Endometrium (tissue), 2 donors: ENCODE results near the gene CXXC5.

Experiments used
- FAIRE-seq: peaks from 2 replicates; lab custom pipeline; 2012; peaks lifted over from hg19 to GRCh38; lab: Jason Lieb, UNC
- donor health status: control.
- donor health status: control.

Gene CXXC5

DNA sequence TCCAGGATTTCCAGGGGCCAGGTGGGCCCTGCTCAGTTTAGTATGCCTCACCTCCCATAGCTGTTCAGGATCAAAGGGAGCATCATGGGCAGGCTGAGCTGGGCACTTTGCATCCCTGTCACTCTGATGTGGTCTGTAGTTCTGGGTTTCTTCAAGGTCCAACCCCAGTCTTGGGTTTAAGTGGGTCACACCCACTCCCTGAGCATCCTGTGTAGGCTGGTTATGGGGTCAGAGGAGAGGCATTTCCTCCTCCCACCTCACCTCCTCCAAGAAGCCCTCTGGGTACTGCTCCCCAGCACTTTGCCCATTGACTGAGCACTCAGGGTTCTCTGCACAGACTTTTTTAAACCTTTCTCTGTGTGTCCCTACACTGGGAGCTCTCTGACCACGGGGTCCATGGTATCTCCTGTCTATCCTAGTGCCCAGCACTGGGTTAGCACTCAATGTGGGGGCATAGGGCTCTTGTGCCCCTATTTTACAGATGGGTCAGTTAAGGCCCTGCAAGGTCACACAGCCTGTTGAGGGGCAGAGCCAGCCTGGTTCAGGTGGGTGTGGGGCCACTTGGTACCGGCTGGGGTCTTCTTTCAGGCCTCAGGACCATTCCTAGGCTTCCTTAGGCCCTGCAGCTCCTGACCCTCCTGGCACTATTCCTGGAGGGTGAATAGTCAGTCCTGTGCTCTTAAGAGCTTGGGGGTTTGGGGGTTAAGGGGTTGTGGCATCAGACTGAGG lies 19.0 kb downstream of the CXXC5 start:
- no peak for FAIRE-seq

DNA sequence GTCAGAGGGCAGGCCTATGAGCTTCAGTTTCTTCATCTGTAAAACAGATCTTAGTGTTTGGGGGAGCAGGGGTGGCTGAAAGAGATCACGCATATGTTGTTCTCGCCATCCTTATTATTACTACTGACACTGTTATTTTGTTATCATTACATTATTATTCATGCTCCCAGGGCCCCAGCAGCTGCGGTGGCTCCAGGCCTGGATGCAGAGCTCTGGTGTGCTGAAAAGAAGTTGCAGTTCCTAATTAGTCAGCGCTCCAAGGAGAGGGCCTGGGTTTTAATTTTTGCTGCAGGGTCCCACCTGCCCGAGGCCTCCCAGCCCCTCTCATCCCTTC lies 19.5 kb downstream of the CXXC5 start:
- FAIRE-seq: no peak

DNA sequence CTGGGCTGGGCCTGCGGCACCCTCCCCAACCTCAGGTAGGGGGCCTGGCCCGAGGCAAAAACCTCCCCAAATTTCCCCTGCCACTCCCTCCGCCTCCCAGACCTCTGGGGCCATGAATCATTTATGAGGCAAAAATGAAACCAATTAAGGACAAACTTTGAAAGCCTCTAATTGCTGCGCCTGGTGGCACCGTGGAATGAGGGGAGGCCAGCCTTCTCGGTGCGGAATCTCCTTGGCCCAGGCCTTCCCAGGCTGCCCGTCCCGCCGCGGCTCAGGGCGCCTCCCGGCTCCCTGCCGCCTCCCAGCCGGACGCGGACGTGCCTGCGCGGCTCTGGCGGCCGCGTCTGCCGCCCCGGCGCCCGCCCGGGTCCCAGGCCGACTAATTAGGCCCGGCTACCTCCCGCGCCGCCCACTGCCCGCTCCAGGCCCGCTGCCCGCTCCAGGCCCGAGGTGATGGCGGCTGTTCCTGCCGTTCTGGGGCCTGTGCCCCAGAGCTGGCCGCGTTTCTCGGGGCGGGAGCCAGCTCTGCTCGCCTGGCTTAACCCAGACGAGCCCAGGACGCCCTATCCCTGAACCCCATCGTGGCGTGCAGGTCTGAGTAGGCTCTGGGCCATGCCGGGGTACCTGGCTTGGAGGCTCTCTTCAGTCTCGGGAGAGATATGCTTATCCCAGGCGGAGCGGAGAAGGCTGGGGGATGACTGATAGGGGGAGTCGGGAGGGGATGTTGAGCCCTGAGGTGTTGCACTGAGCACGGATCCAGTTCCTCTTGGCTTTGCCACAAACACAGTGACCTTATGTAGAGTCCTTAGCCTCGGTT lies 20.1 kb downstream of the CXXC5 start:
- no peak for FAIRE-seq

DNA sequence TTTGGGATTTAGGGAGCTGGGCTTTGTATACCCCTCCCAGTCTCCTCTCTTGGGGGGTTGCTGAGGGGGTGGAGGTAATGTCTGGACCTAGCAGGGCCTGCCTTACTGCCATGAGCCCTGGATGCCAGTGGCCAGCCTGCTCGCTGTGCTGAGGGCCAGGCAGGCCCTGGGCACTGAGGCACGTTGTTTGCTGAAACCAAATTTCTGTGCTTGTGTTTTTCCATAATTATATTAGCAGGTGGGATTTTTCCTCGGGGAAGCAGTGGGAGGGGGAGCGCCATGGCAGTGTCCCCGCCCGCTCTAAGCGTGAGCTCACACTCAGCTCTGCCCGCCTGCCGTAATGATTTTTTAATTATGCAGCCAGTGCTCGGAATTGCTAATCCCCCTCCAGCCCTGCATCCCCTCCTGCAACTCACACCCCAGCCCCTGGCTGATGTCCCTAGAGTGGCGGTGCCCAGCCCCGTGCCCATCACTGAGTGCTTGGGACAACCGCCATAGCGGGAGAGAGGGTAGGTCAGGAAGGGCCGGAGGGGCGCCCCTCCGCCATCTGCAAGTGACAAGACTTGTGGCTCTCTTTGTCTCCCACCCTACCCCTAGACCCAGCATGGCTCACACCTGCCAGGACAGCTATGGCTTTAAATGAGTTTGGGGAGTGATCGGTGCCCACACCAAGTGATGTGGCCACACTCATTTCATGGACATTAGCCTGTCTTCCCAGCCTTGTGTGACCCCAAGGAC lies 20.9 kb downstream of the CXXC5 start:
- no peak for FAIRE-seq

DNA sequence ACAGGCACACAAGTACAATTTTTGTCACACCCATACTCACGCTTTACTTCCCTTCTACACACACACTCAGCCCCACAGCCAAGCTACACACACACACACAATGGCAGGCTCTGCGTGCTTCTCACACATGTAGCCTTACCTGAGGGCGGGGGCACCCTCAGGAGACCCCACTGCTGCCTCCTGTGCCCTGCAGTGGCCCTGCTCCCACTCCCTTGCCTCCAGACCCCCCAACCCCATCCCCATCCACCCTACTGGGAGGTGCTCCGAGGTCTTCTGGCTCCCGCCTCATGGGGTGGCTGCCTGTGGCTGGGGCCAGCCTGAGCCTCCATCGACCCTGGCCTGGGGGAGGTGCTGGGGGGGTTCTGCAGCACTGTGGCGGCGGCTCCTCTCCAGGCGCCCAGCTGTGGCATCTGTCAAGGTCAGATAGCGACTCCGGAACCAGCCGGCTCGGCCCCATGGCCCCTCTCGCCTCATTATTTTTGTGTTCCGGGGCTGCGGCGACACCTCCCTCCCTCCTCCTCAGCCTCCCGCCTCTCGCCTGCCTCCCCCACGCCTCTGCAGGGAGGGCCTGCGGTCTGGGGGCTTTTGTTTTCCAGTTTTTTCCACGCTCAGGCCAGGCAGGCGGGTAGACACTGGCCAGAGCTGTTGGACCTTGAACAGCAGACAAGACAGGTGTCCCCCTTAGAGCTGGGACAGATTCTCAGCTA lies 21.7 kb downstream of the CXXC5 start:
- FAIRE-seq: no peak

DNA sequence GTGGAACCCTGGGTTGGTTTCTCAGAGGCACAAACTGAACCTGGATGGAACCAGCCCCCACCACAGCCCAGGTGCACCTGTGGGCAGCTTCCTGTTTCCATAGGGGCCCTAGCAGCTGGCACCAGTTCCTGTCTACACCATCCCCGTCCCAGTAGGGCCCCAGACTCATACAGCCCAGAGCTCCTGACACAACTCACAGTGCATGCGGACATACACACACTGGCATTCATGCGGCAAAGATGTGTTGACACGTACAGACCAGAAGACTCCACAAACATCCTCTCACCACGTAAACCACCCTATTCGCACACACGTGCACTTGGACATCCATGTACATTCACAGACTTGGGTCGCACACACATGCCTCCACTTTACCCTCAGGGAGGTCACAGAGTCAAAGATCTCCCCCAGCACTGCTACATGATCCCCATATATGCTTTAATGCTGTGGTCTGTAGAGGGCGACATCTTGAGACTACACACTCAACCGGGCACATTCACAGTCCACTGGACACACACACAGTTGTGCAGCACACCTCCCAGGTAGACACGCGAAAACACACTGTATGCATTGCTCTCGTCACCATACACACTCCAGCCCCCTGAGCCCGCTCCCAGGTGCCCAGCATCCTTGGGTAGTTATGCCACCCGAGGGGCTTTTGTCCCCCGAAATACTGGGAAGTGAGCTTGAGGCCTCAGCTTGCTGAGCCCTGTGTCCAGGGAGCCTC lies 22.4 kb downstream of the CXXC5 start:
- no peak for FAIRE-seq

DNA sequence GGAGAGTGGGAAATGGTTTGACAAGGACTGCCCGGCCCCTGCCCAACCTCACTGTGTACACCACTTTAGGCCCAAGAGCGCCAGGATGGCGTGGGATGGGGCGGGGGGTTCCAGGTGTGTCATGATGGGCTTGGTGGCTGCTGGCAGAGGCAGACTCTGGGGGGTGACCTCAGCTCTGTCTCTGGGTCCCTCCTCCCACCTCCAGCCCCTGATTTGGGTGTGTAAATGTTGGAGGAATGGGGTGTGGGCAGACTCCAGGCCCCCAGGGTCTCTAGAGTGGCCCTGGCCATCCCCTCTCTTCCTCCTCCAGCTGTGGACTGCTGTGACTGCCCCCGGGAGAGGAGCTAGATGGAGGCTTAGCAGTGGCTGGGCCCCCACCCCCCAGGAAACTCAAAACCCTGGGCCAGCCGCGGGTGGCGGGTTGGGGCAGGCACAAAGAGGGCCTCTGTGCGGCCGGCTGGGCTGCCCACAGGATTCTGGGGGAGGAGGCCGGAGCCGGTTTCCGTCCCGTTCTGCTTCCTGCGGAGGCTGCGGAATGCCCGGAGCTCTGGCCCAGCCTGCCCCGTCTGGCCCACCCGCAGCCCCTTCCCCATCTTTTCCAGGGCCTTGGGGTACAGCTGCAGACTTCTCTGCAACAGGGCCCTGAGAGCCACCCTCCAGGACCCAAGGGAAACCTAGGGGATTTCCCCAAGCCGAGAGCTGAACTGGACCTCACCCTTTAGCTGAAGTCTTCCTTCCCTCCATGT lies 23.1 kb downstream of the CXXC5 start:
- FAIRE-seq: no peak

DNA sequence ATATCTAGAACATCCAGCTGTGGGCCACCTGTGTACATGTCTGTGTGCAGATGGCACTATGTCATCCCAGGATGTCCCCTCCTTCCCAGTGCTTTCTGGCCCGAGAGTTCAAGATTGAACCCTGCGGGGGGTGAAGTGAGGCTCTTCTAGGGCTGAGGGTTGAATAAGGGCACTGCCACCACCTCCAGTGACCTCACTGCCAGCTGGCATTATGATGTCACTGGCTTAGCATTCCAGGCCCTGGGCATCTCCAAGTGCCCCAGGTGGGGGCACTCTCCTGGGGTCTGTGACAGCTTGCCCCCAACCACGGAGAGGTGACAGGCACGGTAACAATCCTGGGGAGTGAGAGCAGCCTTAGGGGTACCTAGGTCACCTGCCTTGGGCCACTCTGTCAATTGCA lies 27.1 kb downstream of the CXXC5 start:
- FAIRE-seq: no peak

DNA sequence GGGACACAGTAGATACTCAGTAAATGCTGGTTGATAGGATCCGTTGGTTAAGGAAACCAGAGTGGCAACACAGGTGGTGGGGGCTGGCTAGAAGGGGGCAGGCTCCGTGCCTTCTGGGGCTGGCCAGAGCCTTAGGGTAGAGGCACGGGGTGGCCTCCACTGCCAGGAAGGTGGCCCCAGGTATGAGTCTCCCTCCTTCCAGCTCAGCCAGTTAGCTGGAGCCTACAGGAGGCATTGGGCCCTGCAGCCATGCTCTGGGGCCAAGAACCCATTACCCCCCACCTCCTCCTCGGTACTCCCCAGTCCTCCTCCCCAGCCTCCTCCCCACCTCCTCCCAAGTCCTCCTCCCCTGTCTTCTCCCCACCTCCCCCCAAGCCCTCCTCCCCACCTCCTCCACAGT lies 27.7 kb downstream of the CXXC5 start:
- FAIRE-seq: no peak

DNA sequence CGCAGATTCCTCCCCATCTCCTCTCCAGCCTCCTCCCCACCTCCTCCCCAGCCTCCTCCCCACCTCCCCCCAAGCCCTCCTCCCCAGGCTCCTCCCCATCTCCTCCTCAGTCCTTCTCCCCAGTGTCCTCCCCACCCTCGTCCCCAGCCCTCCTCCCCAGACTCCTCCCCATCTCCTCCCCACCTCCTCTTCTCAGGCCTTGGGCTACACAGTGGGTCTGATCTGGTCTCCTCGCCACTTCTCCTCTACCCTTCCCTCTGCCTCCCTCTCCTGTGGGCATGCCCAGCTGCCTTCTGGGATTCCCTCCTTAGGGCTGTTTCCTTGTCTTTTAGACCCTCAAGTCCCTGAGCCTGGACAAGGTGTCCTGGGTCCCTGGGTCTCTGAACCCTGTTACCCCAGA lies 28.3 kb downstream of the CXXC5 start:
- FAIRE-seq: no peak

DNA sequence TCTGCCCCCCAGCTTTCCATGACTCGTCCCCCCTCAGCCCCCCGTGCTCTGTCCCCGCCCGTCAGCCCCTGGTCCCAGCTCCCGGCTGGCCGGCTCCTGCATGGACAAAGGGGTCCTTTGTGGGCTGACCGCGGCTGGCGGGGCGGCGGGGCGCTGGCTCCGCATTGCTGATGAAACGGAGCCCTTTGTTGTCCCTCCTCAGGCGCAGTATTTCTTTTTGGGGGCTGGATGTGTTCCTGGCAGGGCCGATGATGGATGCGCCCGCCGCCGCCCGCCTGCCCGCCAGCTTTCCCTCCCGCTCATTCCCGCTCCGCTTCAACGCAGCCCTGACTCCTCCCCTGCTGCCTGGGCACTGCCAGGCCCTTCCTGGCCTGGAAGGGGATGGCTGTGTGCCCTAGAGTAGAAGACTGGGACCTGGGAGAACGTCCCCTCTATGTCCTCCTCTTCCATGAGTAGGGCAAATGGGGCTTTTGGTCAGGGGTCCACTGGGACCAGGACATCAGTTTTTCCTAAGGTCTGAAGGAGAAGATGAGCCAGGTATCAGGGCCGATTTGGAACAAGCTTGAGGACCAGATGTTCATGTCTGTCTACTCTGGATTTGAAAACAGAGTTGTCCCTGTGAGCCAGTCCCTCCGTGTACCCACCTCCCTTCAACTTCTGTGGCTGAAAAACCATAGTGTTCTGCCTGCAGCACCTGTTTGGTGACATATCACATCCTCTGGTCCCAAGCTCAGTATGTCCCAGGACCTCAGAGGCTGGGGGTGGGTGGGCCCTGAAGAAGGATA lies 29.0 kb downstream of the CXXC5 start:
- FAIRE-seq: no peak

DNA sequence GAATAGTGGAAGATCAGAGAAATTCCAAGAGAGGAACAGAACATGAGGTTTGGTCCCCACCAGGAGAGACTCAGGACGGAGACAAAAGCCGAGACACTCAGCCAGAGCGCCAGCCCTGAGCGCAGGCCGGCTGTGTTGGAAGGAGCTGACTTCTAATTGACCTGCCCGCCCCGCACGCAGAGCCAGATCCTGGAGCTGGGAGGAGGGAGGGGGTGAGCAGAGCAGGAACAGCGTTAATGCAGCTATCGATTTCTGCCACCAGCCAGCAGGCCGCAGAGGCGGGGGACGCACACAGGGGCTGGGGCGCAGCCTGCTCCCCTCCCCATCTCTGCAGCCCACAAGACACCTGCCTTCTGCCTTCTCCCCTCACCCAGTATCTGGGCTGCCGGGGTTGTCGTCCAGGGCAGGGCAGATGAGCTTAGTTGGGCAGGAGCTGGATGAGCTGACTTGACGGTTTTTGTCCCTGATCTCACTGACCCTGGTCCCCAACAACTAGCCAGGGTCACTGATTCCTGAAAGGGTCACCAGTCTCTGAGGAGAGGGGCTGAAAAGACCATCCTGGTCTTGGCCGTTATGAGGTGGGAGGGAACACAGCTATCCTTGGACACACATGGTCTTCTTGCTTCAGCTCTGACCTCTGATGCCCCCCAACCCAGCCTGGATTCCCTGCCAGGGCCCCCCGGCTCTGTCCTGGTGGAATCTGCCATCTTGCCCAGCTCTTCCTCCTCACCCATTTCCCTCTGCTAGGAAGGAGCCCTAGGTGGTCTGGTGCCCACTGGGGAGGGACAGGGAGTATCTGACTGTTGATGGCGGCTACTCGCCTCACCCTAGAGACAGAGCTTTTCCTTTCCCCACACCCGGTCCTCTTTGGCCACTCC lies 29.8 kb downstream of the CXXC5 start:
- no peak for FAIRE-seq

DNA sequence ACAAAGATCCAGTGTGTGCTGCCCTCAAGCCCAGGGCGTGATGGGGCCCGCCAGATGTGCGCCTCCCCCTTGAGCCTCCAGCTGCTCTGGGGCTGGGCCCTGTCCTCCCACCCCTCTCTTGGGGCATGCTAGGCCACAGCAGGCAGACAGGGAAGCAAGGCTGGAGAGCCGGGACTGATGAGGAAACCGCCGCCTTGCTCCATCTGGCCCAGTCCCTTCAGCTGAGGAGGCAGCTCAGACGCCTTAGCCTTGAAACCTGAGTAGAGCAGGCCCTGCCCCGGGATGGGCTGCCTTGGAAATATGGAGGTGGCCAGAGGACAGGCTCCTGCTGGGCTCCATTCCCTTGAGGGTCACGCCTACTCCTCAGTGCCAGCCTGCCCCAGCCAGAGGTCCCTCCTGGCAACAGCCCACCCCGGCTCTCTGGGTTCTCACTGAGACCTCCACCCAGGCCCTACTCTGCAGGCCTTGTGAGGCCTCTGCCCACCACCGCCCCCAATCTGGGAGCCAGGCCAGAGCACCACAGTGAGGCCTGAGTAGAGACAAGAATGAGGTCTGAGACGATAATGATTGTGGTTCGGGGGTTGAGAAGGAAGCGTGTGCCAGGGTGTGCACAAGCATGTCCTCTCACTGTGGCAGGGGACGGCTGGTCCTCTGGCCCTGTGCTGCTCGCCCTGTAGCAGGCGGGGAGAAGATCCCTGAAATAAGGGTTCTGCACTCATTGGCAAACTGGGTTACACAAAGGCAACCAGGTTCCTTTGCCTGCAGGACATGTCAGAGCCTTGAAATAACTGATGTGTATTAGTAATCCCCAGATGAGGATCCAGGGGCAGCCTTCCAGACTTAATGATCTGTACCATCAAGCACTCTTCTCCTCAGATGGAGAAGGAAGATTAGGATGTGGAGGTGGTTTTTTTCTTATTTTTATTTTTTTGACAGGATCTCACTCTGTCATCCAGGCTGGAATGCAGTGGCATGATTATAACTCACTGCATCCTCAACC lies 30.9 kb downstream of the CXXC5 start:
- no peak for FAIRE-seq

DNA sequence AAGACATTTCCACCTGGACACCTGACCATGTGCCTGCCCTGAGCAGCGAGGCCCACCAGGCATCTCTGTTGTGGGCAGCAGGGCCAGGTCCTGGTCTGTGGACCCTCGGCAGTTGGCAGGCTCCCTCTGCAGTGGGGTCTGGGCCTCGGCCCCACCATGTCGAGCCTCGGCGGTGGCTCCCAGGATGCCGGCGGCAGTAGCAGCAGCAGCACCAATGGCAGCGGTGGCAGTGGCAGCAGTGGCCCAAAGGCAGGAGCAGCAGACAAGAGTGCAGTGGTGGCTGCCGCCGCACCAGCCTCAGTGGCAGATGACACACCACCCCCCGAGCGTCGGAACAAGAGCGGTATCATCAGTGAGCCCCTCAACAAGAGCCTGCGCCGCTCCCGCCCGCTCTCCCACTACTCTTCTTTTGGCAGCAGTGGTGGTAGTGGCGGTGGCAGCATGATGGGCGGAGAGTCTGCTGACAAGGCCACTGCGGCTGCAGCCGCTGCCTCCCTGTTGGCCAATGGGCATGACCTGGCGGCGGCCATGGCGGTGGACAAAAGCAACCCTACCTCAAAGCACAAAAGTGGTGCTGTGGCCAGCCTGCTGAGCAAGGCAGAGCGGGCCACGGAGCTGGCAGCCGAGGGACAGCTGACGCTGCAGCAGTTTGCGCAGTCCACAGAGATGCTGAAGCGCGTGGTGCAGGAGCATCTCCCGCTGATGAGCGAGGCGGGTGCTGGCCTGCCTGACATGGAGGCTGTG lies 32.4 kb downstream of the CXXC5 start:
- FAIRE-seq: no peak

DNA sequence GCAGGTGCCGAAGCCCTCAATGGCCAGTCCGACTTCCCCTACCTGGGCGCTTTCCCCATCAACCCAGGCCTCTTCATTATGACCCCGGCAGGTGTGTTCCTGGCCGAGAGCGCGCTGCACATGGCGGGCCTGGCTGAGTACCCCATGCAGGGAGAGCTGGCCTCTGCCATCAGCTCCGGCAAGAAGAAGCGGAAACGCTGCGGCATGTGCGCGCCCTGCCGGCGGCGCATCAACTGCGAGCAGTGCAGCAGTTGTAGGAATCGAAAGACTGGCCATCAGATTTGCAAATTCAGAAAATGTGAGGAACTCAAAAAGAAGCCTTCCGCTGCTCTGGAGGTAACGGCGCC lies 32.9 kb downstream of the CXXC5 start:
- no peak for FAIRE-seq

DNA sequence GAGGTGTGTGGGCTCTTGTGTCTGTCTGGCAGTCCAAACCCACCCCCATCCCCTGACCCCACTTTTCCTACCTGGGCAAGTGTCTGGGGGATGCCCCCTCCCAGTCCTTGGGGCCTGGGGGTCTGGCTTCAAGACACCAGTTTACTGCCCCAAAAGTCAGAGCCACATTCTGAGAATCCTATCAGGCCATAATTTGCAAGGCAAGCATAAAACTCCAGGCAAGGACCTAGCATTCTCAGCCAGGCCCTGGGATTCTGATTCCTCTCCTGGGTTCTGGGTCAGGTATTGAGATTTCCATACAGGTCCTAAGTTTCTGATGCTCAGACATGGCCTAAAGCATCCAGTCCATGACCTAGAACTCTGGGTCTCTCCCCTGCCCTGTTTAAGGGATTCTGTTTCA lies 33.3 kb downstream of the CXXC5 start:
- no peak for FAIRE-seq
